IPS-15b (cell line): Measurements from ENCODE around the gene NR5A2.

ENCODE experiments used
- H3K27me3 ChIP-seq: one replicate; pipeline ENCODE4 v1.6.1; 2013; ENCODE audit warnings: low read length; ENCODE audit not compliant: control insufficient read depth, insufficient read depth
- H3K36me3 ChIP-seq: one replicate; pipeline ENCODE4 v1.6.1; 2013; ENCODE audit warnings: low read length; ENCODE audit not compliant: control insufficient read depth, insufficient read depth
- H3K4me1 ChIP-seq: one replicate; pipeline ENCODE4 v1.6.1; 2013; ENCODE audit warnings: mild to moderate bottlenecking, low read length; ENCODE audit not compliant: control insufficient read depth, insufficient read depth
- H3K4me3 ChIP-seq: one replicate; pipeline ENCODE4 v1.5.1; 2013; ENCODE audit warnings: low read depth, low read length
- H3K9ac ChIP-seq: one replicate; pipeline ENCODE4 v1.6.1; 2013; ENCODE audit warnings: low read depth, mild to moderate bottlenecking, low read length
- H3K9me3 ChIP-seq: one replicate; pipeline ENCODE4 v1.6.1; 2013; ENCODE audit warnings: mild to moderate bottlenecking, low read length; ENCODE audit not compliant: control insufficient read depth, insufficient read depth

Gene NR5A2

DNA sequence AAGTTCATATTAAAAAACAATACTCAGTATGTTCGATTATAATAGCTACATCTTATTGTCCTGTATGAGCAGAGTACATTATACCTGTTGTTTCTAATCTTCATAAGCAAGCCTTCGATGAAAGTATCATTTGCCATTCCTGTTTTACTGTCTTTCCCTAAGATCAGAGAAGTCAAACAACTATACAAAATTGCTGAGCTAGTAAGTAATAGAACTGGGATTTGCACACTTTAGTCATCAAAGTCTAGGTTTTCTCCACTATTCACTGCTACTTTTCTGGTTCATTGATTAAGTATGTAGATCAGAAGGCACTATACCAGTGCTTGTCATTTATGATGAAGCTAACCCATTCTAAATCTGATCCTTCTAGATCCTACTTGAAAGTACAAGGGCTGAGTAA, 108.9 kb downstream of the NR5A2 start:
- no peaks in the 10 kb centered on the region for H3K4me1 ChIP-seq
- H3K9ac ChIP-seq, result no peak overlapping the region
- no peaks in the 10 kb centered on the region for H3K9me3 ChIP-seq
- no peak overlapping the region for H3K4me3 ChIP-seq
- H3K36me3 ChIP-seq, result no peaks in the 10 kb centered on the region
- no peaks in the 10 kb centered on the region for H3K27me3 ChIP-seq

DNA sequence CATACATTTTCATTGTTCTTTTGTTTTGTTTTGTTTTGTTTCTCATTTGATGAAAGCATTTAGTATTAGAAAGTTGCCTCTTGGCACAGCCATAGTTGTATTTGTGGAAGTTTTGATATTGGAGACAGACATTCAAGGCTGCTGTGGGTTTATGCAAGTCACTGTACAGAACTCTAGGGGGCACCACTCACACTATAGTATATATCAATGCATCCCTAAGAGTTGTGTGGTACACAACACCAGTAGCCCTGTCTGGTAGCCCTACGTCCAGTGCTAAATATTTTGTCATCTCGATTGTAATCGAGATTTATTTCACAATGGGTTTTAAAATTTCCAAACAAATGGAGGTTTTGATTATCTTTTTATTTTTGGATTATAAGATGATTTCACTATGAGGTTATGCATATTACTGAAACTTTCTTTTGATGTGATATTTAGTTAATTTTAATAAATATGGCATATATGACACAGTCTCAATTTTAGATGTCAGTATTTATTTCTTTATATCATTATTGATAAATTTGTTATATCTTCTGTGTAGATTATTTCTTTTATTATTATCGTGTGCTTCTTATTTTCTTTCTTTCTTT, 112.2 kb downstream of the NR5A2 start:
- Histone ChIP-seq H3K9ac (no peak overlapping the region), H3K4me1 (no peaks in the 10 kb centered on the region), H3K27me3 (no peaks in the 10 kb centered on the region), H3K36me3 (no peaks in the 10 kb centered on the region), H3K4me3 (no peak overlapping the region), H3K9me3 (no peaks in the 10 kb centered on the region)

DNA sequence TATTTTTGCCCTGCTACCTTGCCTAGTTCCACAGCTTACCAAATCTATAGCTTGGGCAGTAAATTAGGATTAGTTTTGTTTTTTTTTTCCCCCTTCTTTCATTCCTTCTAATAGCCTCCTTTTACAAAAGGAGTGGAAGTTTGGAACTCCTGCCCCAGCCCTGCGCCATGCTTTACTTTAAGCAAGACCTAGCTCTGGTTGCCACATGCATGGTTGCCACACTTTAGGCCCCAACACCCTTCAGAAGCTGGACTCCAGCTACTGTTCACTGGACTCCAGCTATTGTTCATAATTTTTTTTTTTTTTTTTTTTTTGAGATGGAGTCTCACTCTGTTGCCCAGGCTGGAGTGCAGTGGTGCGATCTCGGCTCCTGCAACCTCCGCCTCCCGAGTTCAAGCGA, 115.8 kb downstream of the NR5A2 start:
- Histone ChIP-seq H3K9me3 (no peaks in the 10 kb centered on the region), H3K9ac (no peak overlapping the region), H3K27me3 (no peaks in the 10 kb centered on the region), H3K36me3 (no peaks in the 10 kb centered on the region), H3K4me1 (no peaks in the 10 kb centered on the region), H3K4me3 (no peak overlapping the region)

DNA sequence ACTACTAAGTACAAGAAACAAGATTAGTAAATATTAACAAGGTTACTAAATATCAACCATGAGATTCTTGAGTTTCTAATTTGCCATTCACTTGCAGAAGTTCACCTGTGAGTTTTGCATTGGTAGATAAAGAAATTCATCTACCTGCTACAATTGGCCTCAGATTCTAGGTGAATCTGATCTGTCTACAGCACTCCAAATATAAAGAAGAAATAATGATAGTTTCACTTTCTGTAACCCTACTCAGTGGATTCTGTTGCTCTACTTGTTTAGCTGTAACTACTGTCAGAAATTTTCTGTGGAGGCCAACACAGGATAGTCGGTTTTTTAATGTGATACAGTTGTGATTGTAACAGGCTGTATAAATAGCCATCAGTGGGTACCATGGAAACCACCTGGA, 118.6 kb downstream of the NR5A2 start:
- Histone ChIP-seq H3K9ac (no peak overlapping the region), H3K36me3 (no peaks in the 10 kb centered on the region), H3K9me3 (no peaks in the 10 kb centered on the region), H3K27me3 (no peaks in the 10 kb centered on the region), H3K4me1 (no peaks in the 10 kb centered on the region), H3K4me3 (no peak overlapping the region)

DNA sequence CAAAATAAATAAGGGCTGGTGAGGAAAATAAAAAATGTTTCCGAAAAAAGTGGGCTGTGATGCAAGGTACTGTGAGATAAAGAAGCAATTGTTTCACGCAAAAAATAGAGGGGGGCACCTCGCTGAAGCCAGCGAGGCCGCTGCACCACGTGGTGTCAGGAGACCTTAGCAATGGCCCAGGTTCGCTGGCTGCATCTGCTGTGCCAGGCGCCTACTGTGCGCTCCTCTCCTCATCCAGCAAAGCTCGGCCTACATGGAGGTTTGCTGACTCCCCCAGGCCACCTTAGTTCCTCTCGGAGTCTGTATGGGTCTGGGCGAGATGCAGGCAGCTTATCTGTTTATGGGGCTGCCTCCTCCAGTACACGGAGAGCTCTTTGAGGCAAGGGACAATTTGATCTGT, 119.6 kb downstream of the NR5A2 start:
- Histone ChIP-seq H3K36me3 (no peaks in the 10 kb centered on the region), H3K9me3 (no peaks in the 10 kb centered on the region), H3K9ac (no peak overlapping the region), H3K4me3 (no peak overlapping the region), H3K27me3 (no peaks in the 10 kb centered on the region), H3K4me1 (no peaks in the 10 kb centered on the region)

DNA sequence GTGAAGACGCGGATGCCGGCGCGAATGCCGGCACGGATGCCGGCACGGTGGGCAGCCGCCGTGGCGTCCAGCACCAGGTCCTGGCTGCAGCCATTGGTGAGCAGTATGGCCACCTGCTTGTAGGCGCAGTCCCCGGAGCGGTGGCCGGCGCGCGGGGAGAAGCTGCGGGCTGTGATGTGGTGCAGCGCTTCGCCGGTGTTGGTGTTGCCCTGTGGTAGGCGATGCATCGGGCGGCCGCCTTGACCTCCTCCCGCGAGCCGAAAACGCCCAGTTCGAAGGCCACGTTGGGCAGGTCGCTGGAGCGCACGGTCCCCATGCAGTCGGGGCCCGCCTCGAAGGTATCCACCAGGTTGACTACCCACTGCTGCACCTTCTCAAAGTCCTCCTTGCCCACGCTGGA, 120.2 kb downstream of the NR5A2 start:
- no peaks in the 10 kb centered on the region for H3K4me1 ChIP-seq
- H3K9me3 ChIP-seq, result no peaks in the 10 kb centered on the region
- H3K36me3 ChIP-seq, result no peaks in the 10 kb centered on the region
- no peaks in the 10 kb centered on the region for H3K27me3 ChIP-seq
- no peak overlapping the region for H3K4me3 ChIP-seq
- H3K9ac ChIP-seq, result no peak overlapping the region

DNA sequence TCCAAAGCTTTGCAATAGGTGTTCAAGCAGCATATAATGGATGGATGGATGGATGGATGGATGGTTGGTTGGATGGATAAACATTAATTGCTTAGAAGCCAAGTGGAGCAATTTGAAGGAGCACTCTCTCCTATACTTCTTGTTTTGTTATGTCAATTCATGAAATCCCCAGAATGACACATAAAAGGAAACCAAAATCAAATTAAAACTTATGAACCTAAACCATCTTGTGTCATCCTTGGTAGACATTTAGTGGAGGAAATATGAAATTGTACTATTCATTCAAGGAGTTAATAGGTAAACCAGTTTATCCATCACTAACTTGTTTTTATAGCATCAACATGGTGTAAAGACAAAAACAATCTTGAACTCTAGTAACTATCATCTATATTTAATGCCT, 122.5 kb downstream of the NR5A2 start:
- H3K4me1 ChIP-seq, result no peaks in the 10 kb centered on the region
- no peaks in the 10 kb centered on the region for H3K9me3 ChIP-seq
- no peaks in the 10 kb centered on the region for H3K36me3 ChIP-seq
- no peak overlapping the region for H3K4me3 ChIP-seq
- H3K27me3 ChIP-seq, result no peaks in the 10 kb centered on the region
- no peak overlapping the region for H3K9ac ChIP-seq

DNA sequence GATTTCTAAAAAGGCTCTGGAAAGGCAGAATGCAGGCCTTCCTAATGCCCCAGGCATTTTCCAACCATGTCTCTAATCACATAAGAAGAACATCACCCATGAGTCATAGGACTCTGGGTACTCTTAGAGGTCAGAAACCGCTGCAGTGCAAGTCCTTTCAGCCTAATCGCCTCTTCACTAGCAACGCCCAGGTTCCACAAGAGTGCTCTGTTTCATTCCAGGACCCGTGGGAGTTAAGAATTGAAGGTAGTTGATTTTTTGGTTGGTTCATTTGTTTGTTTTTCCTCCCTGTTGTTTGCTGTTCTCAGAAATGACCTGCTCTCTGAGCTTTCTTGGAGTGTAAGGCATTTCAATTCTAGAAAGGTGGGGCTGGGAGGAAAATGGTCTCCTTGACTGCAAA, 123.2 kb downstream of the NR5A2 start:
- Histone ChIP-seq H3K27me3 (no peaks in the 10 kb centered on the region), H3K4me3 (no peak overlapping the region), H3K9me3 (no peaks in the 10 kb centered on the region), H3K9ac (no peak overlapping the region), H3K4me1 (no peaks in the 10 kb centered on the region), H3K36me3 (no peaks in the 10 kb centered on the region)

DNA sequence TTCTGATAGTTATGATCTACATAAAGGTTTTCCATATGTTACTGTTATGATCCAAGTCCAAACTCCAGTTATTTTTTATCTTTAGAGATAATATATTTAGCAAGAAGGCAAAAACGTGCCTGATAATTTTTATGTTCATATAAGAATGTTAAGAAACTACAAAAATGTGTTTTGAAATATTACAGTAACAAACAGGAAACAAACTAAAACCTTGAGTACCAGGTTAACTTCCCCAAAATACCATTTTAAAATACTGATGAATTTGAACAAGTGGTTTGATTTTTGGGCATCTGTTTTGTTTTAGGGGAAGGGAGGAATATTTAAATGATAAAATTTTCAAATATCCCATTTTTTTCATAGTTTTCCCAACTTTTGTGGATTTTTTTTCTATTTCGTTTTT, 124.8 kb downstream of the NR5A2 start:
- Histone ChIP-seq H3K9ac (no peak overlapping the region), H3K36me3 (no peaks in the 10 kb centered on the region), H3K4me3 (no peak overlapping the region), H3K9me3 (no peaks in the 10 kb centered on the region), H3K4me1 (no peaks in the 10 kb centered on the region), H3K27me3 (no peaks in the 10 kb centered on the region)

DNA sequence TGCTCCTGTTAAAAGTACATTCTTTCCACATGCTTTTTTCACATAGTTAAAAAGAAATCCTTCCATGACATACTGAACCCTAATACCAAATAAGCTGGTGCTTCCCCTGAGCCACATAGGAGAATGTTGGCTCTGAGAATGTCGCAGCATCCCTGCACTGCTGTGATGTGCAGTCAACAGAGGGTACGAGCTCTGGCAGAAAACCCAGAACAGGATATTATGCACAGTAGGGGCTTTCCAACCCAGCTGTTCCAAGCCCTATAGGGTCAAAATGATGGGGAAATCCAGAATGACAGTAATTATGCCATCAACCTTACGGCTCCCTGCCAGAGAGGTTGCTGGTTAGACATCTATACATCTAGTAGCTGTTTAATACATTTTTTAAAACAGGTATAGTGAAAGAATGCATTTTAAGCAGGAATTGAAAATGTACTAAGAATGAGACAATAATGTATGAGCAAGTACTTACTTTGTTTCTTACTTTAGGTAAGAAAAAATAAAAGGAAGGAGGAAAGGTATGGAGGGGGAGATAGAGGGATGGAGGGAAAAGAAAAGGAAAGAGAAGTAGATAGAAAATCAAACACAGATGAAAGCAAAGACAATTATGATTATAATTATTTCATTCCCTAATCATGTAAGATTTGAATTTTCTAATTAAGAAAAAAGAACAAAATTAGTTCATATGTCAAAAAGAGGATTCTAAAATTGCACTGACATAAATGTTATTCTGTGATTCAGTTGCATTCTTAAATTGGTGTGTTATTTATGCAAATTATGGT, 126.0 kb downstream of the NR5A2 start:
- Histone ChIP-seq H3K9ac (no peak overlapping the region), H3K4me1 (no peaks in the 10 kb centered on the region), H3K9me3 (no peaks in the 10 kb centered on the region), H3K27me3 (no peaks in the 10 kb centered on the region), H3K36me3 (no peaks in the 10 kb centered on the region), H3K4me3 (no peak overlapping the region)

DNA sequence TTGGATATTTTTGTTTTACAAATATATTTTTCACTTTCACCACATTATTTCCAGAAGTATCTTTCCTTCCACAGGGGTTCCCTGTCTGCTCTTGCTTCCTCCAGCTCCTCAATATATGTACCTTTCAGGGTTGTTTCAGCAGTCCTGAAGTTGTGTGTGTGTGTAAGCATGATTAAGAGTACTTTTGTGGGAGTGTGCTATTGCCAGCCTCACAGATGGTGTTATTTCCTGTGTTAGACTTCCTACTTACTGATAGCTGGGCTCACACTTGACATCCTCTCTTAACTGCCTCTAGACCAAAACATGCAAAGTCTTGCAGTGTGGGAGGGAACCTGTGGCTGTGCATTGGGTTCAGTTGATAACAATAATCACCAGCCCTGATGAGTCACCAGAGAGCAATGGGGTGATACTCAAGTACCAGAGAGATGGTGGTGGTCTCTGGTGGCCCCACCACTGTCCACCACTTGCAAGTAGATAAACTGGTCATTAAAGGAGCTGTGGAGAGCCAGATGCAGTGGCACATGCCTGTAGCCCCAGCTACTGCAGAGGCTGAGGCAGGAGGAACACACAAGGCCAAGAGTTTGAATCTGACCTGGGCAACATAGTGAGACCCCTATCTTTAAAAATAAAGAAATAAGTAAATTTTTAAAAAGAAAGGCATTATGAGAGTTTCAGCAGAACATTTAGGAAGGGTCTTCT, 126.7 kb downstream of the NR5A2 start:
- no peaks in the 10 kb centered on the region for H3K4me1 ChIP-seq
- H3K36me3 ChIP-seq, result no peaks in the 10 kb centered on the region
- no peak overlapping the region for H3K4me3 ChIP-seq
- no peaks in the 10 kb centered on the region for H3K27me3 ChIP-seq
- no peak overlapping the region for H3K9ac ChIP-seq
- no peaks in the 10 kb centered on the region for H3K9me3 ChIP-seq

DNA sequence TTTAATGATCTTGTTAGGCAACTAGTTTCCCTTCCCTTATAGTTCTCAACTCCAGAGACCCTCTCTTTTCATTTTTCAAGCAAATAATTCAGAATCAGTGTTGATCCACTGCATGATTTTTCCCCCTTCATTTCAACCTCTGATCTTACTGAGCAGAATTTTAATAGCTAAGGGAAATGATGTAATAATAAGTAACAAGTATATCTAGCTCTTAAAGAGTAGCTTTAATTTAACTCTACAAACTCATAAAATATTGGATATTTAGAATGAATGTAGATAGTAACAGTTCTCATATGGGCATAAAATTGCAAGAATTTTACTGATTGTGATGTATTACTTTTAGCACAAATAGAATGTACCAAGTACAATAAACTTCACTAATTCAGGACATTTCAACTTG, 130.2 kb downstream of the NR5A2 start:
- Histone ChIP-seq H3K4me3 (no peak overlapping the region), H3K9me3 (no peaks in the 10 kb centered on the region), H3K27me3 (no peaks in the 10 kb centered on the region), H3K36me3 (no peaks in the 10 kb centered on the region), H3K9ac (no peak overlapping the region), H3K4me1 (peaks cover 3% of the 10 kb centered on the region)
